ENCODE measurements around the gene NUDT14.

The NUDT14 gene

DNA sequence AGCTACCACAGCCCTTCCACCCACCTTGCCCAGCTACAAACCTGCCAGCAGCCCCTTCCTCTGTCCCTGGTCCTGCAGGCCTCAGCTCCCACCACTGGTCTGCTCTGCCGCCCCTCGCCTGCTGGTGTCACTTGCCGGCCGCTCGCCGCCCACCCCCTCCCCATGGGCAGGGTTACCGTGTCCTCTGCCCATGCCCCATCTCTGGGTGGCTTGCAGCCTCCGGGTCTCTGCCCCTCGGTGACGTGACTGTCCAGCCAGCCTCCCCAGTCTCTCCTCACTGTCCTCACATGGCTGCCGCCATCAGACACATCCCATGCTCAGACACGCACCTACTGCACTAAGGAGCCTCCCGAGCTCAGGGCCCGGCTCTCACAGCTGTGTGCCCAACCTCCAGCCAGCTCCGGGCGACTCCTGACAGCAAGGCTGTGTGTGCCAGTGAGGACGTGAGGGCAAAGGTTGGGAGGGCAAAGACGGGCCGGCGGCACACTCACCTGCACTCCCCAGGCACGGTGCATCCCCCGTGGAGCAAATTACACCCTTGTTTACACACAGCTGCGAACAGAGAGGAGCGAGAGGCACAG, 26.0 kb downstream of the NUDT14 start:
- Mint-ChIP-seq H3K27me3 (no peaks in the 10 kb centered on the region), H3K27ac (no peak overlapping the region), H3K9me3 (no peaks in the 10 kb centered on the region), H3K4me3 (no peak overlapping the region), H3K36me3 (ENCODE audit: low read depth) (no peaks in the 10 kb centered on the region), H3K4me1 (no peaks in the 10 kb centered on the region)
- DNase-seq (no peak), ATAC-seq (no peak)

DNA sequence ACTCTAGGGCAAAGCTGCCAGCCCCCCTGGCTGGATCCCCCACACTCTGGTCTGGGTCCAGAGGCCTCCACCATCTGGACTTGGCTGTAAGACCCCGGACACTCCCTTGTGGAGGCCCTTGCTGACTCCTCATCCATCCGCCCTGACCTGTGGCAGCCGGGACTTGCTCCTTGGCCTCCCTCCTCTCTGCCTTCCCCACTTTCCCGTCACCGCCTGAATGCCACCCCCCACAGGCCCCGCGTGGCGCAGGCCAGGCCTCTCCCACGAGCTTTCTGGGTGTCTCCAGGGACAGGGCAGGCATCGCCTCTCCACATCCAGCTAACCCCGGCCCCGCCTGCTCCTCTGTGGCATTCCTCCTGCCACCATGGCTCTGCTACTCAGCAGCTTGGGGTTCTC, 26.6 kb downstream of the NUDT14 start:
- Mint-ChIP-seq H3K27ac (no peak overlapping the region), H3K27me3 (no peaks in the 10 kb centered on the region), H3K36me3 (ENCODE audit: low read depth) (no peaks in the 10 kb centered on the region), H3K9me3 (no peaks in the 10 kb centered on the region), H3K4me1 (no peaks in the 10 kb centered on the region), H3K4me3 (no peak overlapping the region)
- ATAC-seq (no peak), DNase-seq (no peak)

DNA sequence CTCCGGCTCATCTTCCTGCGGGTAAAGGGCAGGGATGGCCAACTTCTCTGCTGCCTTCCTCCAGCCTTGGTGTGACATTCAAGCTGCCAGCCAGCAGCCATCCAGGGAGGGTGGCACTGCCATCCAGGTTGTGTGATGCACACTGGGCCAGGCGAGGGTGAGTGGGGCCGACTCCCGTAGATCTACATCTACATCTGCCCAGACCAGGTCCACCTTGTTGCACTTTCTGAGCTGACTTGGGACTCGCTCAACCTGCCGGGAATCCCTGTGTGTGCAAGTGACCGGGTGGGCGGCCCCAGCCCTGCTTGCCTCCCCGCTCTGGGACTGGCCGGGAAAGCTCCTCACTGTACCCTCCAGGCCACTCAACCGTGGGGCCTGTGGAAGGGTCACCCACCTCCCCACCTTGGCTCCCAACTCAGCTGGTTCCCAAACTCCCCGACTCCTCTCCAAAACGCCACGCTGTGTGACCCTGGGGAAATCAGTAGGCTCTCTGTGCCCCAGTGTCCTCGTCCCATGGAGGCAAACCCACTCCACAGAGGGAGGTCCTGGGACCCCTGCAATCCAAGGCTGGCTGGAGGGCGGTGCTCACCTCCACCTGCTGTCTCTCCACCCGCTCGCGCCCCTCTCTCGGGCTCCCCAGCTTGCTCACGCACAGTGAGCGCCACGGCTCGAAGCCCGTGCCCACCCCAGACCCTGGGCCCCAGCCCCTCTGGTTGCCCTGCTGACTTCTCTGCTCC, 27.2 kb downstream of the NUDT14 start:
- H3K4me1 Mint-ChIP-seq: no peaks in the 10 kb centered on the region
- ATAC-seq (no peak), DNase-seq (no peak)
- no peaks in the 10 kb centered on the region for H3K27me3 Mint-ChIP-seq
- H3K9me3 Mint-ChIP-seq: no peaks in the 10 kb centered on the region
- H3K36me3 Mint-ChIP-seq (ENCODE audit: low read depth): no peaks in the 10 kb centered on the region
- H3K4me3 Mint-ChIP-seq: no peak overlapping the region
- H3K27ac Mint-ChIP-seq: no peak overlapping the region

DNA sequence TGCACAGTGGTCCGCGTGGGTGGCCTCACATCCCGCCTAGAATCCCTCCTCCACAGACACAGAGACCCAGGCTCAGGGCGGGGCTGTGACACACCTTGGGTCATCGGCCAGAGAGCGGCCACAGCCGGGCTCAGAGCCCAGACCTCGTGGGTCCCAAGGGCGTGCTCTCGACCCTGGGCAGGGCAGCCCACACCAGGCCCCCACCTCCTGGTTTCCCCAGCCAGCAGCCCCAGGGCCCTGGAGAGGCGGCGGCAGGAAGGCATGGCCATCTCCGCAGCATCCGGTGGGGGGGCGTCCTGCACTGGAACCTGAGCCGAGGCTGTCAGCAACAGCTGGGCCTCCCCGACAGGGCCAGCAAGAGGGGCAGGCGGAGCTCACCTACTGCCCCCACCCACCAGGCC, 27.8 kb downstream of the NUDT14 start:
- Mint-ChIP-seq H3K27ac (no peak overlapping the region), H3K4me3 (no peak overlapping the region), H3K4me1 (no peaks in the 10 kb centered on the region), H3K36me3 (ENCODE audit: low read depth) (no peaks in the 10 kb centered on the region), H3K9me3 (no peaks in the 10 kb centered on the region), H3K27me3 (no peaks in the 10 kb centered on the region)
- ATAC-seq (no peak), DNase-seq (no peak)

GRCh38 chr14:105152794-105153241, 28.3 kb downstream of the NUDT14 start:
- Mint-ChIP-seq H3K27me3 (no peaks in the 10 kb centered on the region), H3K36me3 (ENCODE audit: low read depth) (no peaks in the 10 kb centered on the region), H3K27ac (no peak overlapping the region), H3K9me3 (no peaks in the 10 kb centered on the region), H3K4me3 (no peak overlapping the region), H3K4me1 (no peaks in the 10 kb centered on the region)
- no peak for ATAC-seq
- no peak for DNase-seq

DNA sequence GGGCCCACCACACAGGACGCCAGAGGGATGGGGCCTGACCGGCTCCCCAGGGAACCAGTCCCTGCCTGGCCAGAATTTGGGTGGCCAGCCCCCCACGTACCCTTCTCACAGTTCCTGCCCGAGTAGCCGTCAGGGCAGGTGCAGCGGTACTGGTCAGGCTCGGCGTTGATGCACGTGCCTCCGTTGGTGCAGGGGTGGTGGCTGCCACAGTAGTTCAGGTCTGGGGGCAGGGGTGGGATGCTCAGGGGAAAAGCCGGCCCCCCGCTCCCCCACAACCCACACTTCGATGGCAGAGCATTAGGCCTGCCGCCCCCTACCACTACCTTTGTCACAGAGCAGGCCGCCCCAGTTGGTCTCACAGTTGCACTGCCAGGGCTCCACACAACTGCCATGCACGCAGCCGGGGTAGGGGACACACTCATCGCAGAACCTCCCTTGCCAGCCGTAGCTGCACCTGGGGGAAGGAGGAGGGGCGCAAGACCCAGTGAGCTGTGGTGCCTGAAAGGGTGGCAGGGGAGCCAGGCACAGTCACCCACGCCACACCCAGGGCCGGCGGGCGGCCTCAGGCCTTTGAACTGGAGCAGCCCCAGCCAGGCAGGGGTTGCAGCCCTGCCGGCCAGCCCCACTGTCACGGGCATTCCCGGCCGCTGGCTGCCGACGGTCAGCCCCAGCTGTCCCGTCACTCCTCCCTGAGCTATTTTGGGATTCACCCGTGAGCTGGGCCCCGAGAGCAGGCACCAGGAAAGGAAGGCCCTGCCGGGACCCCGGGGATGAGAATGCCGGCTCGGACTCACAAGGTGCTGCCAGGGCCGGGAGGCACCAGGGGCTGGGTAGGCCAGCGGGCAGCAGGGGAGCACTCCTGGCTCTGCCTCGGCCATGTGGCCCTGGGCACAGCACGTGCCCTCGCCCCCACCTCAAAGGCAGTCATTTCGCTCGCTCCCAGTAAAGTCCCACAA, 29.0 kb downstream of the NUDT14 start:
- no peak overlapping the region for H3K27ac Mint-ChIP-seq
- no peaks in the 10 kb centered on the region for H3K36me3 Mint-ChIP-seq (ENCODE audit: low read depth)
- no peaks in the 10 kb centered on the region for H3K27me3 Mint-ChIP-seq
- no peaks in the 10 kb centered on the region for H3K9me3 Mint-ChIP-seq
- DNase-seq (no peak), ATAC-seq (no peak)
- H3K4me3 Mint-ChIP-seq: no peak overlapping the region
- H3K4me1 Mint-ChIP-seq: no peaks in the 10 kb centered on the region

GRCh38 chr14:105151084-105151837, 29.9 kb downstream of the NUDT14 start:
- Mint-ChIP-seq H3K9me3 (no peaks in the 10 kb centered on the region), H3K4me1 (no peaks in the 10 kb centered on the region), H3K4me3 (no peak overlapping the region), H3K27ac (no peak overlapping the region), H3K27me3 (no peaks in the 10 kb centered on the region), H3K36me3 (ENCODE audit: low read depth) (no peaks in the 10 kb centered on the region)
- ATAC-seq (no peak), DNase-seq (no peak)

- Mint-ChIP-seq H3K4me3 (no peak overlapping the region), H3K27ac (no peak overlapping the region), H3K27me3 (no peaks in the 10 kb centered on the region), H3K36me3 (ENCODE audit: low read depth) (no peaks in the 10 kb centered on the region), H3K4me1 (no peaks in the 10 kb centered on the region), H3K9me3 (no peaks in the 10 kb centered on the region)
- DNase-seq (no peak), ATAC-seq (no peak)
These were observed 30.6 kb downstream of the NUDT14 start for GRCh38 chr14:105150368-105151083.

- H3K9me3 Mint-ChIP-seq: no peaks in the 10 kb centered on the region
- ATAC-seq: no peak
These were observed 31.1 kb downstream of the NUDT14 start for GRCh38 chr14:105150026-105150367.

DNA sequence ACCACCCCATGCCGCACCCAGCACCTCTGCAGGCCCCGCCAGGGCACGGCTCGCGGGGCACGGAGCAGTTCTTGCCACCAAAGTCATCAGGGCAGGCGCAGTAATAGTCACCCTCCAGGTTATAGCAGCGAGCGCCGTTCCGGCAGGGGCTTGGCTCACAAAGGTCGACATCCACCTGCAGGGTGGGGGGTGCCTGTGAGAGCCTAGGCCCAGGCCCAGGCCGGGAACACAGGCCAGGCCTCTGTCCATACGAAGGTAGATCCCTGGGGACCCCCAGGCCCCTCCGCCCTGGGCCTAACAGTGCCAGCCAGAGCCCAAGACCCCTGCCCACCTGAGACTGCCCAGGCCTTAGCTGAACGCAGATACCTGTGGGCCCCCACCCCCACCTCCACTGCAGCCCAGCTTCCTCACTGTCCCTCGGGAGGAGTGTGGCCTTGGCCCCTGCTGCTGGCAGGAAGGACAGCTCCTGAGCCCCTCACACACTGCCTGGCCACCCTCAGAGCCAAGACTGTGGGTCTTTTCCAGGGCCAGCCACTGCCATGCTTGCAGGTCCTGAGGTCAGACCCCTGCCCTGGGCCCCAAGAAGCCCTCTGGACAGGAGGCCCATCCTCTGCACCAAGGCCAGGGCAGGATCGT, 31.8 kb downstream of the NUDT14 start:
- no peaks in the 10 kb centered on the region for H3K9me3 Mint-ChIP-seq
- ATAC-seq: no peak
- DNase-seq: no peak
- H3K36me3 Mint-ChIP-seq (ENCODE audit: low read depth): no peaks in the 10 kb centered on the region
- H3K4me1 Mint-ChIP-seq: no peaks in the 10 kb centered on the region
- H3K27me3 Mint-ChIP-seq: no peaks in the 10 kb centered on the region
- H3K27ac Mint-ChIP-seq: no peak overlapping the region
- H3K4me3 Mint-ChIP-seq: no peak overlapping the region

More at GRCh38 chr14:105150026-105150367, 31.1 kb downstream of the NUDT14 start:
- Mint-ChIP-seq H3K4me1 (no peaks in the 10 kb centered on the region), H3K4me3 (no peak overlapping the region), H3K27me3 (no peaks in the 10 kb centered on the region), H3K36me3 (ENCODE audit: low read depth) (no peaks in the 10 kb centered on the region), H3K27ac (no peak overlapping the region)
- no peak for DNase-seq

DNA sequence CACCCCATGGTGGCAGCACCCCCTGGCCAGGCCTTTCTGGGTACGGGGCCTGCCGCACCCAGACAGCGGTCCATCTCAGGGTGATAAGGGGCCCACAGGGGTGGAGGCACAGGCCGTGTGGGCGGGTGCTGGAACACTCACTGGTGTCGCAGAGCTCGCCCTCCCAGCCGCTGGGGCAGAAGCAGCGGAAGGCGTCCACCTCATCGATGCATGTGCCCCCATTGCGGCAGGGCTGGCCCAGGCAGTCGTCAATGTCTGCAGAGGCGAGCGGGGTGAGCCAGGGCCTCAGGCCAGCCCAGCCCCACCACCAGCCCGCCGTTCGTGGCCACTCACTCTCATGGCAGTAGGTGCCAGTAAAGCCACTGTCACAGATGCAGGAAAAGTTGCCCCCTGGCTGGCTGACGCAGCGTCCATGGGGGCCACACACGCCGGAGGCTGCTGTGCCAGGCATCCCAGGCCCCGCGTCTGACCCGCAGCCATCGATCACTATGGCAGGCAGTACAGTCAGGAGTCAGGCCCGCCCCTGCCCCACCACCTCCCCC, 32.4 kb downstream of the NUDT14 start:
- Mint-ChIP-seq H3K4me3 (no peak overlapping the region), H3K4me1 (no peaks in the 10 kb centered on the region), H3K9me3 (no peaks in the 10 kb centered on the region), H3K36me3 (ENCODE audit: low read depth) (no peaks in the 10 kb centered on the region), H3K27ac (no peak overlapping the region), H3K27me3 (no peaks in the 10 kb centered on the region)
- DNase-seq (no peak), ATAC-seq (no peak)

DNA sequence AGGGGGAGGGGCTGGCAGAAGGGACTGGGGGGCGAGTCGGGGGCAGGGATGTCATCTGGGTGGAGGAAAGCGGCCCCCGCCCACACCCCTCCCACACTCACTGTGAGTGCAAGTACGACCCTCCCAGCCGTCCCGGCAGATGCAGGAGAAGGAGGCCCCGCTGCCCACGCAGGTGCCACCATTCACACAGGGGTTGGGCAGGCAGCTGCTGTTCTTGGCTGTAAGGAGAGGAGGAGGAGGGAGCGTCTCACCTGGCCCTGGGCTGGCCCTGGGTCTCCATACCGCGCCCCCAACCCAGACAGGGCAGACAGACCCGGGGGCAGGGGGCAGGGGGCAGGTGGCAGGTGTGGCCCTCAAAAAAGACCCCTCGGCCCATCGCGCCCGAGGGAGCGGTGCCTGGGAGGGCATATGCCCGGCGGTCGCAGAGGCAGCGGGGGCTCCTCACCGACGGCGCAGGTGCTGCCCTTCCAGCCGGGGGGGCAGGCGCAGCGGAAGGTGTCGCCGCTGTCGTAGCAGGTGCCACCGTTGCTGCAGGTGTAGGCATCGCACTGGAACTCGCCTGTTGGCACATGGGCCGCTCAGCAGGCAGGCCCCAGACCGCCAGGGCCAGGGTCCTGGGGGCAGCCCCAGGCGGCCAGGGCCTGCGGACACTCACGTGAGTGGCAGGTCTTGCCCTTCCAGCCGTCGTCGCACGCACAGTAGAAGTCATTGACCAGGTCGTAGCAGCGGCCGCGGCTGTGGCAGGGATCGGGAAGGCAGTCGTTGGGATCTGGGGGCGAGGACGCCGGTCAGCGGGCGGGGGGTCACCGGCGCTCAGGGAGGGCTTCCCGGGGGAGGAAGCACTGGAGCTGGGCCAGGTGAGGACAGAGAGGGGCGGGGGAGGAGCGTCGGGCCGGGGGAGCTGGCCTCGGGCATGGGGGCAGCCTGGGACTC, 33.2 kb downstream of the NUDT14 start:
- Mint-ChIP-seq H3K4me3 (no peak overlapping the region), H3K27ac (no peak overlapping the region)

More for the DNA sequence above, 33.2 kb downstream of the NUDT14 start:
- Mint-ChIP-seq H3K4me1 (no peaks in the 10 kb centered on the region), H3K36me3 (ENCODE audit: low read depth) (no peaks in the 10 kb centered on the region), H3K9me3 (no peaks in the 10 kb centered on the region), H3K27me3 (no peaks in the 10 kb centered on the region)
- DNase-seq (no peak), ATAC-seq (no peak)

All from activated naive CD8-positive, alpha-beta T cell treated with anti-CD3 and anti-CD28 coated beads, Interleukin-2, amount 50 U/mL, for 24 hours (primary cell).